PC-3 (cell line): ENCODE measurements around the gene APOA1. TPM values are rescaled to one million over a fixed set of nuclear protein-coding genes. Genes with fewer than 3 reads are reported as not detected.

ENCODE experiments used
- ATAC-seq: fragments of 200-7000 bp; cut with Tn5 transposase; 2 replicates; pipeline ENCODE4 v1.9.1; 2020; ENCODE audit warnings: mild to moderate bottlenecking, moderate library complexity
- BruUV-seq: library from RNA; stranded (reverse); fragments of 400-500 nt; replicated peaks from 2 replicates; lab custom pipeline; 2021; lab: Mats Ljungman, UMichigan
- CTCF ChIA-PET: fragments of 300-600 bp; sonication (Branson Sonifier 250); formaldehyde crosslinking; loops from one replicate; lab custom pipeline; 2022; ENCODE audit warnings: antibody characterized with exemption; lab: Charles Lee
- POLR2A ChIA-PET: fragments of 300-600 bp; sonication (Branson Sonifier 250); formaldehyde crosslinking; loops from one replicate; lab custom pipeline; 2022; ENCODE audit warnings: antibody characterized with exemption; ENCODE audit not compliant: unreplicated experiment; lab: Charles Lee
- DNase-seq: peaks from one replicate; pipeline ENCODE4 v3.0.0-alpha.2; 2015
- H2AFZ ChIP-seq: fragments of 300-600 bp; sonication (generic); 2 replicates; pipeline ENCODE4 v1.6.0; 2016; ENCODE audit warnings: antibody characterized with exemption, low read length
- H3F3A ChIP-seq: fragments of 300-600 bp; sonication (generic); one replicate; pipeline ENCODE4 v1.6.0; 2017; ENCODE audit warnings: antibody characterized with exemption, low read length, control low read depth, mild to moderate bottlenecking; ENCODE audit not compliant: unreplicated experiment
- H3K27ac ChIP-seq: fragments of 300-600 bp; sonication (generic); 2 replicates; pipeline ENCODE4 v1.5.1; 2016; ENCODE audit warnings: mild to moderate bottlenecking, low read length
- H3K27me3 ChIP-seq: fragments of 300-600 bp; sonication (generic); 2 replicates; pipeline ENCODE4 v1.6.1; 2016; ENCODE audit warnings: low read length, mixed read lengths
- H3K36me3 ChIP-seq: fragments of 300-600 bp; sonication (generic); 2 replicates; pipeline ENCODE4 v1.6.1; 2016; ENCODE audit warnings: low read depth, mixed run types, low read length, mixed read lengths
- H3K4me1 ChIP-seq: fragments of 300-600 bp; sonication (generic); 2 replicates; pipeline ENCODE4 v1.5.1; 2016; ENCODE audit warnings: low read length; ENCODE audit not compliant: insufficient read depth
- H3K4me2 ChIP-seq: fragments of 300-600 bp; sonication (generic); 2 replicates; pipeline ENCODE4 v1.6.0; 2016; ENCODE audit warnings: low read length
- H3K4me3 ChIP-seq: fragments of 300-600 bp; sonication (generic); 2 replicates; pipeline ENCODE4 v1.5.1; 2016; ENCODE audit warnings: mild to moderate bottlenecking, low read length, mixed read lengths
- H3K79me2 ChIP-seq: fragments of 300-600 bp; sonication (generic); 2 replicates; pipeline ENCODE4 v1.6.1; 2017; ENCODE audit warnings: low read length, mixed read lengths
- H3K9ac ChIP-seq: fragments of 300-600 bp; sonication (generic); 2 replicates; pipeline ENCODE4 v1.6.0; 2016; ENCODE audit warnings: mild to moderate bottlenecking, low read length
- H3K9me2 ChIP-seq: fragments of 300-600 bp; sonication (generic); replicated peaks from 2 replicates; pipeline ENCODE4 v1.6.1; 2016; ENCODE audit warnings: mixed run types, low read length, mixed read lengths
- H3K9me3 ChIP-seq: fragments of 300-600 bp; sonication (generic); 2 replicates; pipeline ENCODE4 v1.6.1; 2016; ENCODE audit warnings: low read length, mixed read lengths
- H4K20me1 ChIP-seq: fragments of 300-600 bp; sonication (generic); 2 replicates; pipeline ENCODE4 v1.6.1; 2016; ENCODE audit warnings: low read length, mixed read lengths
- EZH2 ChIP-seq: fragments of 300-600 bp; sonication (generic); IDR thresholded peaks from one replicate; pipeline ENCODE4 v1.6.1; 2017; ENCODE audit warnings: antibody characterized with exemption, mild to moderate bottlenecking, low read length; ENCODE audit not compliant: unreplicated experiment
- EZH2phosphoT487 ChIP-seq: fragments of 300-600 bp; sonication (generic); IDR thresholded peaks from 2 replicates; pipeline ENCODE4 v1.6.1; 2018; ENCODE audit warnings: mild to moderate bottlenecking, antibody characterized with exemption, low read length, borderline replicate concordance
- intact Hi-C: fragments of 100-400 bp; cut with micrococcal nuclease; formaldehyde crosslinking; loops from 2 replicates; pipeline ENCODE4 v1.9.0; 2023
- total RNA-seq: library from RNA; depleted of rRNA; stranded (reverse); fragments of >200 nt; gene quantifications from 2 replicates; pipeline ENCODE4 v1.2.3, GENCODE V29; 2014
- TF ChIP-seq, protein P1 (sequence below): fragments of 300-600 bp; sonication (generic); conservative IDR thresholded peaks from 2 replicates; pipeline ENCODE4 v1.5.1; 2017; ENCODE audit warnings: antibody characterized with exemption, low read depth, mild to moderate bottlenecking, low read length

Gene APOA1
- total RNA-seq, 1 experiment from 2014 or later, result 0.33 TPM

DNA sequence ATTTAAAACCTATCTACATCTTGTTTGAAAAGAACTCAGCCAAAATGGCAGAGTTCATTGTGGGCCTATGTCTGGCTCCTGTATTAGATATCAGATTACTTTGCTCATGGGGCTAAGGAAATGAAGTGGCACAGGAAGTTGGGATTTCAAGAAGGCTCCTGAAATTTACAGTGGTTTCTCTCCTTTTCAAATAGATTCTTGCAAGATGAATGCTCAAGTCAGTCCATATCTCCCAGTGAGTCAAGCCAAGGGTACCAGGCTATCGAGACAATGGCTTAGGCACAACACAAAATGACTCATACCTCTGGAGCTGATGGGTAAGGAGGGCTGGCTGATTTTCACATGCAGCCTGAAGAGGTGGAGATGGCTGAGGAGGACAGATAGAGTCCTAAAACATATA, 24.1 kb upstream of the APOA1 start:
- no TSS peak for BruUV-seq
- Histone ChIP-seq H3K27me3 (no peaks in the 10 kb centered on the region), H3K79me2 (no peaks in the 10 kb centered on the region), H3F3A (no peaks in the 10 kb centered on the region), H3K4me3 (no peak overlapping the region), H2AFZ (no peak overlapping the region), H3K4me2 (no peak overlapping the region), H3K27ac (peak overlapping the region; percentile 73), H4K20me1 (no peaks in the 10 kb centered on the region), H3K9ac (no peak overlapping the region; the same call in 1 of the 2 replicates), H3K36me3 (peaks cover 26% of the 10 kb centered on the region), H3K9me3 (no peaks in the 10 kb centered on the region), H3K9me2 (no peaks in the 10 kb centered on the region), H3K4me1 (peaks cover 16% of the 10 kb centered on the region)
- peak; percentile 67 for DNase-seq
- intact Hi-C loops, result no loop called here
- TF ChIP-seq, protein P1, sequence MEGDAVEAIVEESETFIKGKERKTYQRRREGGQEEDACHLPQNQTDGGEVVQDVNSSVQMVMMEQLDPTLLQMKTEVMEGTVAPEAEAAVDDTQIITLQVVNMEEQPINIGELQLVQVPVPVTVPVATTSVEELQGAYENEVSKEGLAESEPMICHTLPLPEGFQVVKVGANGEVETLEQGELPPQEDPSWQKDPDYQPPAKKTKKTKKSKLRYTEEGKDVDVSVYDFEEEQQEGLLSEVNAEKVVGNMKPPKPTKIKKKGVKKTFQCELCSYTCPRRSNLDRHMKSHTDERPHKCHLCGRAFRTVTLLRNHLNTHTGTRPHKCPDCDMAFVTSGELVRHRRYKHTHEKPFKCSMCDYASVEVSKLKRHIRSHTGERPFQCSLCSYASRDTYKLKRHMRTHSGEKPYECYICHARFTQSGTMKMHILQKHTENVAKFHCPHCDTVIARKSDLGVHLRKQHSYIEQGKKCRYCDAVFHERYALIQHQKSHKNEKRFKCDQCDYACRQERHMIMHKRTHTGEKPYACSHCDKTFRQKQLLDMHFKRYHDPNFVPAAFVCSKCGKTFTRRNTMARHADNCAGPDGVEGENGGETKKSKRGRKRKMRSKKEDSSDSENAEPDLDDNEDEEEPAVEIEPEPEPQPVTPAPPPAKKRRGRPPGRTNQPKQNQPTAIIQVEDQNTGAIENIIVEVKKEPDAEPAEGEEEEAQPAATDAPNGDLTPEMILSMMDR, result no peak
- no peak for TF ChIP-seq EZH2phosphoT487
- TF ChIP-seq EZH2, result no peak
- POLR2A ChIA-PET, result no interaction called here
- peak; percentile 71; the same call in 1 of the 2 replicates for ATAC-seq
- CTCF ChIA-PET, result no interaction called here

DNA sequence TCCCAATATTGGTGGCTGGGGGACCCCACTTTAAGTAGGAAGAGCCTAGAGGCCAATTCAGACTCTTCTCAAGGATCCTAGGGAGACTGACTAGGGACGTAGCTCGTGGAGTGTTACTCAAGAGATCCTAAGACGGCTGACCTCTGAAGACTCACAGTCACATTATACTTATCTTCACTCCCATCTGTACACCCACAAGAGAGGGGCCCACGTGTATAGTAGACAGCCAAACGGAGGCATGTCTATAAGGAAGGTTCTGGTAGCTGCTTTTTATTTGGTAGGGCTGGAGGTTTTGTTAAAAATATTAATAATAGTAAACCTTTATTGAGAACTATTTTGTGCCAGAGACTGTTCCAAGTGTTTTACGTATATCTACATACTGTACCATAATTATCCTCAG, 22.9 kb upstream of the APOA1 start:
- no peak overlapping the region for H3K4me2 ChIP-seq
- POLR2A ChIA-PET, result no interaction called here
- H3K4me3 ChIP-seq, result no peak overlapping the region
- H2AFZ ChIP-seq, result no peak overlapping the region
- H3K9me2 ChIP-seq, result no peaks in the 10 kb centered on the region
- H3K9ac ChIP-seq, result no peak overlapping the region
- H3K27ac ChIP-seq, result no peak overlapping the region
- no peak for ATAC-seq
- peaks cover 16% of the 10 kb centered on the region for H3K4me1 ChIP-seq
- H3K27me3 ChIP-seq, result no peaks in the 10 kb centered on the region
- no peaks in the 10 kb centered on the region for H3K79me2 ChIP-seq
- intact Hi-C loops, result no loop called here
- no peaks in the 10 kb centered on the region for H4K20me1 ChIP-seq
- TF ChIP-seq EZH2 (no peak), EZH2phosphoT487 (no peak)
- TF ChIP-seq, protein P1, result no peak
- H3K9me3 ChIP-seq, result no peaks in the 10 kb centered on the region
- no peaks in the 10 kb centered on the region for H3F3A ChIP-seq
- H3K36me3 ChIP-seq, result peaks cover 27% of the 10 kb centered on the region
- DNase-seq, result no peak
- BruUV-seq, result no TSS peak
- CTCF ChIA-PET, result no interaction called here

GRCh38 chr11:116859175-116859574, 21.8 kb upstream of the APOA1 start:
- no peak overlapping the region for H3K9ac ChIP-seq
- peaks cover 29% of the 10 kb centered on the region for H3K36me3 ChIP-seq
- no peak overlapping the region for H2AFZ ChIP-seq
- CTCF ChIA-PET, result no interaction called here
- no peak for TF ChIP-seq EZH2phosphoT487
- TF ChIP-seq, protein P1, result no peak
- TF ChIP-seq EZH2, result no peak
- H3K4me2 ChIP-seq, result no peak overlapping the region
- no peak overlapping the region for H3K4me3 ChIP-seq
- BruUV-seq, result no TSS peak
- H3K27me3 ChIP-seq, result no peaks in the 10 kb centered on the region
- H3K9me2 ChIP-seq, result no peaks in the 10 kb centered on the region
- H3K79me2 ChIP-seq, result no peaks in the 10 kb centered on the region
- intact Hi-C loops, result loop anchor here (10.0 kb wide), 1 partner anchor 376 kb away; the partner anchor contains the start of genes PCSK7 and RNF214
- no peaks in the 10 kb centered on the region for H4K20me1 ChIP-seq
- DNase-seq, result no peak
- H3F3A ChIP-seq, result peaks cover 5% of the 10 kb centered on the region
- H3K4me1 ChIP-seq, result peaks cover 22% of the 10 kb centered on the region
- H3K9me3 ChIP-seq, result no peaks in the 10 kb centered on the region
- ATAC-seq, result no peak
- no peak overlapping the region for H3K27ac ChIP-seq
- POLR2A ChIA-PET, result no interaction called here
